ENCODE results near the gene BOC. TPM values are rescaled to one million over a fixed set of nuclear protein-coding genes. Genes with fewer than 3 reads are reported as not detected.

The BOC gene
- total and polyA plus RNA-seq, 2 of the 13 experiments (the other 11 are each of a cell fraction or from before 2014, with no cell fraction given): 0.04 TPM; not detected in 1

DNA sequence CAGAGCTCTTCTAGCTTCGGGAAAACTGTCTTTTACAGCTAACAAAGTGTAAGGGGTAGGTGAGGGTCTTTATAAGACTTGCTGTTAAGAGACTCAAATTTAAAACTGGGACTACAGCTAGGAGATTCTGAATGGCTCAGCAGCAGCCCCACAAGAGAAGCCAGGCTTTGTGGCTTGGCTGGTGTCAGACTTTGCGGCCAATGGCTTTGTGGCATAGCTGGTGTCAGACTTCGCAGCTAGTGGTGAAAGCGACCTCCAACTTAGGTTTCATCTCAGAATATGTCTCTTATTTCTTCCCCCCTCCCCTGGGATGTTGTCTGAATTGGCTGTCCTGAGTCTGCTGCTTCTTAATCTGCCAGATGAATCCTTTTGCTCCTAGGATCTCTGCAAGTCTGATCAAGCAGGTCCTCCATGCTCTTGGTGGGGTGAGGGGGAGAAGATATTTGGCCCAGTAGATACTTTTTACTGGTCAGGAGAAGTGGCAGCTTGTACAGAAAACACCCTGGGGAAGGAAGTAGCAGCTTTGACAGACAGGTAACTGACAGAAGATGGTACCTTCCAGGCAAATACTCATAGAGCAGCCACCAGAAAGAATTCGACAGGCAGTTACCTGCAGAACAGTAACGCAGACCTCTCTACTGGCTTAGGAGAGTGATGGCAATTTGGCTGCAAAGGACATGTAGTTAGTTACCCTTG lies 8.4 kb downstream of the BOC start:
- WGBS (ENCODE audit: low lambda C conversion rate): 36% methylated on average over 6 of the region's 6 CpGs
- intact Hi-C loops (cut with micrococcal nuclease; ENCODE audit: unreplicated experiment): no loop called here
- no peak for FAIRE-seq
- H4K20me1 ChIP-seq (ENCODE audit: insufficient read depth, low read length): no peaks in the 10 kb centered on the region
- H3K9me3 ChIP-seq (ENCODE audit: low read length): no peaks in the 10 kb centered on the region
- H2AFZ ChIP-seq (ENCODE audit: low read length): no peak overlapping the region
- no peak overlapping the region for H3K4me2 ChIP-seq (ENCODE audit: low read depth, low read length)
- H3K27ac ChIP-seq (ENCODE audit: extremely low read length, insufficient read depth, low read length): no peak overlapping the region
- in situ Hi-C loops (cut with HindIII; ENCODE audit: extremely low pct_ligation_motif_present, low pct_unique_long_range_greater_than_20kb): no loop called here
- CTCF ChIA-PET (ENCODE audit: low intra/inter-chr PET ratio, low total read pairs): no interaction called here
- ATAC-seq: no peak
- H3K36me3 ChIP-seq (replicated peaks in 1 of 2; ENCODE audit: control insufficient read depth in 1 of 2, insufficient read depth in 2 of 2, low read length in 2 of 2): no peaks in the 10 kb centered on the region
- H3K4me1 ChIP-seq (ENCODE audit: insufficient read depth, low read length): peaks cover 14% of the 10 kb centered on the region
- POLR2A ChIA-PET: no interaction called here
- TF ChIP-seq RFX1 (IDR thresholded peaks at IDR 0.05): no peak
- no peak for TF ChIP-seq ZSCAN25 (CRISPR knock-in tag; IDR thresholded peaks at IDR 0.05)
- no peak overlapping the region for H3K4me3 ChIP-seq (replicated peaks in 1 of 3; ENCODE audit: insufficient read depth in 1 of 3, low read depth in 2 of 3, low read length in 3 of 3)
- H3K79me2 ChIP-seq (ENCODE audit: insufficient read depth, low read length): no peaks in the 10 kb centered on the region
- H3K9ac ChIP-seq (ENCODE audit: insufficient read depth, low read depth, low read length): no peak overlapping the region
- no TSS peak for BruUV-seq (replicated peaks)
- DNase-seq (ENCODE audit: low spot score): no peak
- peaks cover 0 to 41% of the 10 kb centered on the region in 2 experiments; a peak in 3 of 5 replicates for H3K27me3 ChIP-seq (ENCODE audit: control insufficient read depth in 1 of 2, insufficient read depth in 2 of 2, low read length in 2 of 2)

DNA sequence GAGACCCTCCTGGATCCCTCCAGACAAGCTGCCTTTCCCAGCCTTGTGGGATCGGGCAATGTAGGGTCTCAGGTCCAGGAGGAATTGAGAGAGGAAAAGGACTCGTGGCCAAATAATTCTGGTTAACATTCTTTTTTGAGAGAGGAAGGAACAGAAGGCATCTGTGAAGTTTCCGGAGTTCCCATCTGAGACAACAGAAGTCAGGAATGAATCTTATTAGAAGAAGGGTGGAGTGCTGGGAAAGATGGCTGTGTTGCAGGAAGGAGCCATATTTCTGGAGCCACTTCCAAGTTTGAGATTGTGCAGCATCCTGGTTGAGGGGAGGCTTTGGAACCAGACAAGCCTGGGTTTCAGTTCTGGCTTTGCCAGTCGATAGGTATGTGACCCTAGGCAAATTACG lies 9.4 kb downstream of the BOC start:
- no peaks in the 10 kb centered on the region for H3K36me3 ChIP-seq (replicated peaks in 1 of 2; ENCODE audit: control insufficient read depth in 1 of 2, insufficient read depth in 2 of 2, low read length in 2 of 2)
- H3K4me2 ChIP-seq (ENCODE audit: low read depth, low read length): no peak overlapping the region
- no peak for FAIRE-seq
- H4K20me1 ChIP-seq (ENCODE audit: insufficient read depth, low read length): no peaks in the 10 kb centered on the region
- DNase-seq (ENCODE audit: low spot score): no peak
- no peaks in the 10 kb centered on the region for H3K79me2 ChIP-seq (ENCODE audit: insufficient read depth, low read length)
- TF ChIP-seq, protein P1, sequence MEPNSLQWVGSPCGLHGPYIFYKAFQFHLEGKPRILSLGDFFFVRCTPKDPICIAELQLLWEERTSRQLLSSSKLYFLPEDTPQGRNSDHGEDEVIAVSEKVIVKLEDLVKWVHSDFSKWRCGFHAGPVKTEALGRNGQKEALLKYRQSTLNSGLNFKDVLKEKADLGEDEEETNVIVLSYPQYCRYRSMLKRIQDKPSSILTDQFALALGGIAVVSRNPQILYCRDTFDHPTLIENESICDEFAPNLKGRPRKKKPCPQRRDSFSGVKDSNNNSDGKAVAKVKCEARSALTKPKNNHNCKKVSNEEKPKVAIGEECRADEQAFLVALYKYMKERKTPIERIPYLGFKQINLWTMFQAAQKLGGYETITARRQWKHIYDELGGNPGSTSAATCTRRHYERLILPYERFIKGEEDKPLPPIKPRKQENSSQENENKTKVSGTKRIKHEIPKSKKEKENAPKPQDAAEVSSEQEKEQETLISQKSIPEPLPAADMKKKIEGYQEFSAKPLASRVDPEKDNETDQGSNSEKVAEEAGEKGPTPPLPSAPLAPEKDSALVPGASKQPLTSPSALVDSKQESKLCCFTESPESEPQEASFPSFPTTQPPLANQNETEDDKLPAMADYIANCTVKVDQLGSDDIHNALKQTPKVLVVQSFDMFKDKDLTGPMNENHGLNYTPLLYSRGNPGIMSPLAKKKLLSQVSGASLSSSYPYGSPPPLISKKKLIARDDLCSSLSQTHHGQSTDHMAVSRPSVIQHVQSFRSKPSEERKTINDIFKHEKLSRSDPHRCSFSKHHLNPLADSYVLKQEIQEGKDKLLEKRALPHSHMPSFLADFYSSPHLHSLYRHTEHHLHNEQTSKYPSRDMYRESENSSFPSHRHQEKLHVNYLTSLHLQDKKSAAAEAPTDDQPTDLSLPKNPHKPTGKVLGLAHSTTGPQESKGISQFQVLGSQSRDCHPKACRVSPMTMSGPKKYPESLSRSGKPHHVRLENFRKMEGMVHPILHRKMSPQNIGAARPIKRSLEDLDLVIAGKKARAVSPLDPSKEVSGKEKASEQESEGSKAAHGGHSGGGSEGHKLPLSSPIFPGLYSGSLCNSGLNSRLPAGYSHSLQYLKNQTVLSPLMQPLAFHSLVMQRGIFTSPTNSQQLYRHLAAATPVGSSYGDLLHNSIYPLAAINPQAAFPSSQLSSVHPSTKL (CRISPR knock-in tag; IDR thresholded peaks at IDR 0.05): no peak
- ChIA-PET CTCF (ENCODE audit: low intra/inter-chr PET ratio, low total read pairs) (no interaction called here), POLR2A (no interaction called here)
- no peak overlapping the region for H3K9ac ChIP-seq (ENCODE audit: insufficient read depth, low read depth, low read length)
- no peaks in the 10 kb centered on the region for H3K9me3 ChIP-seq (ENCODE audit: low read length)
- H3K27me3 ChIP-seq (ENCODE audit: control insufficient read depth in 1 of 2, insufficient read depth in 2 of 2, low read length in 2 of 2): peaks cover 0 to 35% of the 10 kb centered on the region in 2 experiments; a peak in 3 of 5 replicates
- in situ Hi-C loops (cut with HindIII; ENCODE audit: extremely low pct_ligation_motif_present, low pct_unique_long_range_greater_than_20kb) (no loop called here), intact Hi-C loops (cut with micrococcal nuclease; ENCODE audit: unreplicated experiment) (no loop called here)
- ATAC-seq: no peak
- BruUV-seq (replicated peaks): no TSS peak
- H3K4me1 ChIP-seq (ENCODE audit: insufficient read depth, low read length): peaks cover 14% of the 10 kb centered on the region
- no peak overlapping the region for H3K4me3 ChIP-seq (replicated peaks in 1 of 3; ENCODE audit: insufficient read depth in 1 of 3, low read depth in 2 of 3, low read length in 3 of 3)
- no peak overlapping the region for H3K27ac ChIP-seq (ENCODE audit: extremely low read length, insufficient read depth, low read length)
- H2AFZ ChIP-seq (ENCODE audit: low read length): no peak overlapping the region
- 22% methylated on average over 5 of the region's 5 CpGs for WGBS (ENCODE audit: low lambda C conversion rate)

All from HepG2 (cell line).